Osteocyte (in vitro differentiated cells): ENCODE measurements around the gene NRG3. TPM values are rescaled to one million over a fixed set of nuclear protein-coding genes. Genes with fewer than 3 reads are reported as not detected.

Experiments
- DNase-seq: peaks from one replicate; pipeline ENCODE4 v3.0.0; 2021; ENCODE audit warnings: mixed read lengths; ENCODE audit not compliant: unreplicated experiment; ENCODE audit errors: extremely low spot score
- H3K27ac Mint-ChIP-seq: one replicate; pipeline ENCODE4 v1.8.0; 2021; ENCODE audit warnings: mild to moderate bottlenecking, mixed read lengths; ENCODE audit not compliant: unreplicated experiment
- H3K27me3 Mint-ChIP-seq: one replicate; pipeline ENCODE4 v1.8.0; 2021; ENCODE audit warnings: mixed read lengths; ENCODE audit not compliant: unreplicated experiment
- H3K36me3 Mint-ChIP-seq: one replicate; pipeline ENCODE4 v1.8.0; 2021; ENCODE audit warnings: mixed read lengths; ENCODE audit not compliant: unreplicated experiment
- H3K4me1 Mint-ChIP-seq: one replicate; pipeline ENCODE4 v1.8.0; 2021; ENCODE audit warnings: mixed read lengths; ENCODE audit not compliant: unreplicated experiment
- H3K4me3 Mint-ChIP-seq: one replicate; pipeline ENCODE4 v1.8.0; 2021; ENCODE audit warnings: mild to moderate bottlenecking, moderate library complexity, mixed read lengths; ENCODE audit not compliant: unreplicated experiment
- H3K9me3 Mint-ChIP-seq: one replicate; pipeline ENCODE4 v1.8.0; 2021; ENCODE audit warnings: mixed read lengths; ENCODE audit not compliant: unreplicated experiment
- CTCF ChIP-seq: fragments of 200-600 bp; sonication (generic); IDR thresholded peaks from 2 replicates; pipeline ENCODE4 v1.5.0; 2021; ENCODE audit warnings: antibody characterized with exemption, mild to moderate bottlenecking, moderate library complexity
- total RNA-seq: library from RNA; stranded (reverse); gene quantifications from 2 replicates; pipeline ENCODE4 v1.2.1, GENCODE V29; 2021

NRG3 gene
- total RNA-seq, 1 donor from 2014 or later = not detected

- Mint-ChIP-seq H3K27ac (no peak overlapping the region), H3K4me1 (no peaks in the 10 kb centered on the region), H3K4me3 (no peak overlapping the region), H3K9me3 (peaks cover 31% of the 10 kb centered on the region), H3K36me3 (no peaks in the 10 kb centered on the region), H3K27me3 (no peaks in the 10 kb centered on the region)
- DNase-seq = no peak
- no peak for TF ChIP-seq CTCF
Measured at GRCh38 chr10:82020999-82021398, 146.0 kb downstream of the NRG3 start.

DNA sequence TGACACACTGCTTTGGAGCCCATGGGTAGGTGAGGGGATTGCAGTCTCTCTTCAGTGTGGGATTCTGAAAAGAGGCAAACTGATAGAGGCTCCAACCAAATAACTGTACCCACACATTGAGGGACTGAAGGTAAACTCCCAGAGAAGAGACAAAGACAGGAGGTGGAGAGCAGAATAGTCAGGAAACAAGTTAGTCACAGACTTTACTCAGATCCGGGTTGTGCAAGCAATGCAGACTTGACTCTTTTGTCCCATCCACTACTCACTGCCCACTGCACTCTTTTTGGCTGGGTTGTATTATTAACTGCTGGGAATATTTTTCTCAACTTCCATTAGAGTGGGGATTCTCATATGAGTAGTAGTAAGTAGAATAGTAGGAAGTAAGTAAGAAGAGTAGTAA lies 152.7 kb downstream of the NRG3 start:
- Mint-ChIP-seq H3K9me3 (peaks cover 36% of the 10 kb centered on the region), H3K27me3 (no peaks in the 10 kb centered on the region), H3K27ac (no peak overlapping the region), H3K36me3 (no peaks in the 10 kb centered on the region), H3K4me3 (no peak overlapping the region), H3K4me1 (no peaks in the 10 kb centered on the region)
- no peak for TF ChIP-seq CTCF
- DNase-seq = no peak

- no peak for DNase-seq
- no peak overlapping the region for H3K27ac Mint-ChIP-seq
- peaks cover 28% of the 10 kb centered on the region for H3K9me3 Mint-ChIP-seq
- no peaks in the 10 kb centered on the region for H3K27me3 Mint-ChIP-seq
- H3K4me3 Mint-ChIP-seq = no peak overlapping the region
- no peak for TF ChIP-seq CTCF
- H3K4me1 Mint-ChIP-seq = no peaks in the 10 kb centered on the region
- H3K36me3 Mint-ChIP-seq = no peaks in the 10 kb centered on the region
Measured at GRCh38 chr10:82037076-82037475, 162.1 kb downstream of the NRG3 start.

DNA sequence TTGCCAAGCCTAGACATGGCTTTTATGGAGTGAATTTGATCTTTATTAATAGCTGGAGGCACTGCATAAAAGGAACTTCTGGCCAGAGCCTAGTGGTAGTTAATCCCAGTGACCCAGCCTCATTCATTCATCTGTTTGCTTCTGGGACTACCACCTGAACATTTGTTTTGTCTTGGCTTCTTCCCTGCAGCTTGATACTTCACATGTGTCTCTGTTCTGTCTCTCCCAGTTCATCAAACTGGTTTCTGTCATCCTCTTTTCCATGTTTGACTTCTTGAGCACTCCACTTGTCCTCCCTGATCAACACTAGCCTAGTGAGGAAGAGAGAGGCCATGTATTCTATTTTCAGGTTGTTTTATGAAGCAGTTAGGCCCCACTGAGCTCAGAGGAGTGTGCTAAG lies 163.6 kb downstream of the NRG3 start:
- no peak overlapping the region for H3K27ac Mint-ChIP-seq
- TF ChIP-seq CTCF = no peak

DNA sequence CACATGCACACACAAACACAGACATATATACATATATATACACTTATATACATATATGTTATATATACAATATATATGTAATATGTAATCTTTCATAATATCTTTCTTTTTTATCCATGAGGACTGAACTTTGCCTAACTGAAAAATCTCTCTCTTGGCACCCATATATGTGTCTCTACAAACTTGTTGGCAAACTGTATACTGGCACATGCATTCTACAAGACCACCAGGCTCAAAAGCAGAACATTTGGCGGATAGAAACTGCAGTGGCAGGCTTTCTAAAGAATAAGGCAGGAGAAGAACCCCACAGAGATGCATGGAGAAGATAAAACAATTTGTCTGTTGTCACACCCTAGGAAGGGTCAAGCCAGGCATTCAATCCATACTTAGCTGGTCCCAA lies 165.3 kb downstream of the NRG3 start:
- Mint-ChIP-seq H3K4me3 (no peak overlapping the region), H3K27me3 (no peaks in the 10 kb centered on the region), H3K9me3 (peaks cover 29% of the 10 kb centered on the region), H3K4me1 (no peaks in the 10 kb centered on the region), H3K27ac (no peak overlapping the region), H3K36me3 (no peaks in the 10 kb centered on the region)
- TF ChIP-seq CTCF = no peak
- no peak for DNase-seq

More for the DNA sequence above, 163.6 kb downstream of the NRG3 start:
- no peaks in the 10 kb centered on the region for H3K36me3 Mint-ChIP-seq
- no peaks in the 10 kb centered on the region for H3K27me3 Mint-ChIP-seq
- H3K9me3 Mint-ChIP-seq = peaks cover 25% of the 10 kb centered on the region
- H3K4me1 Mint-ChIP-seq = no peaks in the 10 kb centered on the region
- H3K4me3 Mint-ChIP-seq = no peak overlapping the region
- DNase-seq = no peak
